MCF 10A (cell line): Measurements from ENCODE around the gene PIK3R5. TPM values are rescaled to one million over a fixed set of nuclear protein-coding genes. Genes with fewer than 3 reads are reported as not detected.

Experiments
- BruUV-seq: library from RNA; stranded (reverse); fragments of 400-500 nt; replicated peaks from 2 replicates; lab custom pipeline; 2021; lab: Mats Ljungman, UMichigan
- CTCF ChIA-PET: fragments of 300-600 bp; sonication (Branson Sonifier 250); formaldehyde crosslinking; extraction: SDS; loops from one replicate; lab custom pipeline; 2021; ENCODE audit warnings: antibody characterized with exemption, inconsistent platforms; lab: Yijun Ruan, JAX
- POLR2A ChIA-PET: fragments of 300-600, 350-650 bp; sonication (Branson Sonifier 250); formaldehyde crosslinking; extraction: SDS; loops from one replicate; lab custom pipeline; 2020; ENCODE audit warnings: antibody characterized with exemption, inconsistent platforms; lab: Yijun Ruan, JAX
- DNase-seq: peaks from one replicate; pipeline ENCODE4 v3.0.0-alpha.2; 2018; ENCODE audit not compliant: unreplicated experiment
- H3K27ac Mint-ChIP-seq: one replicate; pipeline ENCODE4 v1.8.0; 2022; ENCODE audit warnings: mild to moderate bottlenecking, low read depth, mixed read lengths; ENCODE audit not compliant: unreplicated experiment
- H3K27me3 Mint-ChIP-seq: one replicate; pipeline ENCODE4 v1.8.0; 2022; ENCODE audit warnings: mixed read lengths; ENCODE audit not compliant: insufficient read depth, unreplicated experiment
- H3K36me3 Mint-ChIP-seq: one replicate; pipeline ENCODE4 v1.8.0; 2022; ENCODE audit warnings: mild to moderate bottlenecking, moderate library complexity, mixed read lengths; ENCODE audit not compliant: insufficient read depth, unreplicated experiment
- H3K4me1 Mint-ChIP-seq: one replicate; pipeline ENCODE4 v1.8.0; 2022; ENCODE audit warnings: mixed read lengths; ENCODE audit not compliant: insufficient read depth, unreplicated experiment
- H3K4me3 Mint-ChIP-seq: one replicate; pipeline ENCODE4 v1.8.0; 2022; ENCODE audit warnings: mild to moderate bottlenecking, moderate library complexity, mixed read lengths; ENCODE audit not compliant: unreplicated experiment
- H3K9me3 Mint-ChIP-seq: one replicate; pipeline ENCODE4 v1.8.0; 2022; ENCODE audit warnings: mixed read lengths; ENCODE audit not compliant: unreplicated experiment
- intact Hi-C: fragments of 100-400 bp; cut with micrococcal nuclease; formaldehyde crosslinking; loops from 2 replicates; pipeline ENCODE4 v1.14.1; 2022
- total RNA-seq: library from RNA; stranded (reverse); gene quantifications from 2 replicates; pipeline ENCODE4 v1.2.3, GENCODE V29; 2022
- TF ChIP-seq, protein P1 (sequence below): fragments of 200-600 bp; IDR thresholded peaks from one replicate; pipeline ENCODE4 v1.8.0; 2022; ENCODE audit warnings: antibody characterized with exemption, mild to moderate bottlenecking; ENCODE audit not compliant: unreplicated experiment

Gene PIK3R5
- total RNA-seq, 1 experiment from 2014 or later, result not detected

DNA sequence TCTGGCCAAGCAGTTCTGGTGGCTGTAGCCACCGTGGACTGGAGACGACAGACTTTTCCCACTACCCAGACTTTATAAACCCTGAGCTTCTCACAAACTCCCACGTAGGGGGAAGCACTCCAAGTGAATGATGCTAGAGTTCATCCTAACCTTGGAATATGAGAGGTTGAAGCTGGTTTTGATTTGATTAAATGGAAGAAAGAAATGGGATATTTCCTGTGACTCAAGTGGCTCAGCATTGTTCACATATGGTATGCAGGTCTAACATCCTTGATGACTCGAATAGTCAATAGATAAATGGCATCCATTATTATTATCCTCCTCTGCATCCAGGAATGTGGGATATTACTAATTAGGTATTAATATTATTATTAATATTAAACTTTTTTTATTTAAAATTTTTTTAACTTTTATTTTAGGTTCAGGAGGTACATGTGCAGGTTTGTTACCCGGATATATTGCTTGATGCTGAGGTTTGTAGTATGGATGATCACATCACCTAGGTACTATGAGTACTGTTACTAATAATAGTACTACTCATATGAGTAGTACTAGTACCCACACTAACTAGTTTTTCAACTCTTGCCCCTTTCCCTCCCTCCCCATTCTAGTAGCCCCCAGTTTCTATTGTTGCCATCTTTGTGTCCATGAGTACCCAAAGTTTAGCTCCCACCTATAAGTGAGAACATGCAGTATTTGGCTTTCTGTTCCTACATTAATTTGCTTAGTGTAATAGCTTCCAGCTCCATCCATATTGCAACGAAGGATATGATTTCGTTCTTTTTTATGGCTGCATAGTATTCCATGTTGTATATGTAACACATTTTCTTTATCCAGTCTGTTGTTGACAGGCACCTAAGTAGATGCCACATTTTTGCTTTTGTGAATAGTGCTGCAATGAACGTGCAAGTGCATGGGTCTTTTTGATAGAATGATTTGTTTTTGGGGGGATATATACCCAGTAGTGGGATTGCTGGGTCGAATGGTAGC, 121.0 kb downstream of the PIK3R5 start:
- Mint-ChIP-seq H3K4me1 (no peaks in the 10 kb centered on the region), H3K4me3 (no peak overlapping the region), H3K27ac (no peak overlapping the region), H3K9me3 (no peaks in the 10 kb centered on the region), H3K36me3 (no peaks in the 10 kb centered on the region), H3K27me3 (no peaks in the 10 kb centered on the region)
- CTCF ChIA-PET, result interaction anchor here (0.7 to 1.0 kb wide), 2 partner anchors 29 to 678 kb away, joined by 3 read pairs; no protein-coding TSS in a partner anchor
- POLR2A ChIA-PET, result no interaction called here
- DNase-seq, result no peak
- no TSS peak for BruUV-seq
- TF ChIP-seq, protein P1, sequence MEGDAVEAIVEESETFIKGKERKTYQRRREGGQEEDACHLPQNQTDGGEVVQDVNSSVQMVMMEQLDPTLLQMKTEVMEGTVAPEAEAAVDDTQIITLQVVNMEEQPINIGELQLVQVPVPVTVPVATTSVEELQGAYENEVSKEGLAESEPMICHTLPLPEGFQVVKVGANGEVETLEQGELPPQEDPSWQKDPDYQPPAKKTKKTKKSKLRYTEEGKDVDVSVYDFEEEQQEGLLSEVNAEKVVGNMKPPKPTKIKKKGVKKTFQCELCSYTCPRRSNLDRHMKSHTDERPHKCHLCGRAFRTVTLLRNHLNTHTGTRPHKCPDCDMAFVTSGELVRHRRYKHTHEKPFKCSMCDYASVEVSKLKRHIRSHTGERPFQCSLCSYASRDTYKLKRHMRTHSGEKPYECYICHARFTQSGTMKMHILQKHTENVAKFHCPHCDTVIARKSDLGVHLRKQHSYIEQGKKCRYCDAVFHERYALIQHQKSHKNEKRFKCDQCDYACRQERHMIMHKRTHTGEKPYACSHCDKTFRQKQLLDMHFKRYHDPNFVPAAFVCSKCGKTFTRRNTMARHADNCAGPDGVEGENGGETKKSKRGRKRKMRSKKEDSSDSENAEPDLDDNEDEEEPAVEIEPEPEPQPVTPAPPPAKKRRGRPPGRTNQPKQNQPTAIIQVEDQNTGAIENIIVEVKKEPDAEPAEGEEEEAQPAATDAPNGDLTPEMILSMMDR, result no peak
- intact Hi-C loops, result no loop called here

DNA sequence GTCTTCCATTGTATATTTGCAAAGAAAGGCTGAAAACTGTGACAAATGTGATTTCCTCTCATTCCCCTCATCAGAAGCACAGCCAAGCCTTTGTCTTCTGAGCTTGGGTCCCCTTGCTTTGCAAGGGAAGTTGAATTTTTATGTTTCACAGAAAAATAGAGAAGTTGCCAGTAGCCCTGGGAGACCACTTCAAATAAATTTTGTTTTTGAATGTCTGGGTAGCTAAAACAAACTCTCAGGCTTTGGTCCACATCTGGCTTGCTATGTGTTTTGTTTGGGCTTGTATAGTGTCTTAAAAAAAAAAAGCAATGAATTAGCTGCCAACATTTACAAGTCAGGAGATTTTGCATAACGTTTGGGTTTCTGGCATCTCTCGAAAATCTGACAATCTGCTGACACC, 122.2 kb downstream of the PIK3R5 start:
- intact Hi-C loops, result no loop called here
- BruUV-seq, result no TSS peak
- ChIA-PET POLR2A (interaction anchor here (0.6 kb wide), 1 partner anchor 34 kb away, joined by 4 read pairs; no protein-coding TSS in a partner anchor), CTCF (interaction anchor here (1.0 kb wide), 1 partner anchor 679 kb away, joined by 3 read pairs; no protein-coding TSS in a partner anchor)
- Mint-ChIP-seq H3K27me3 (no peaks in the 10 kb centered on the region), H3K4me3 (no peak overlapping the region), H3K9me3 (no peaks in the 10 kb centered on the region), H3K36me3 (no peaks in the 10 kb centered on the region), H3K4me1 (no peaks in the 10 kb centered on the region), H3K27ac (no peak overlapping the region)
- DNase-seq, result no peak
- TF ChIP-seq, protein P1, result no peak

DNA sequence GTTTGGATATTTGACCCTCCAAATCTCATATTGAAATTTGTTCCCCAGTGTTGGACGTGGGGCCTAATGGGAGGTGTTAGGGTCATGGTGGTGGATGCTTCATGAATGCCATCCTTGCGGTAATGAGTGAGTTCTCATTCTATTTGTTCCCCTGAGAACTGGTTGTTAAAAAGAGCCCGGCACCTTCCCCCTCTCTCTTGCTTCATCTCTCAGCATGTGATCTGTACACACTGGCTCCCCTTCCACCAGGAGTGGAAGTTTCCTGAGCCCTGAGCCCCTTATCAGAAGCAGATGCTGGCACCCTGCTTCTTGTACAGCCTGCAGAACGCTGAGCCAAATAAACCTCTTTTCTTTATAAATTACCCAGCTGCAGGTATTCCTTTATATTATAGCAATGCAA, 123.7 kb downstream of the PIK3R5 start:
- CTCF ChIA-PET, result interaction anchor here (0.7 kb wide), 1 partner anchor 267 kb away, joined by 3 read pairs; no protein-coding TSS in a partner anchor
- no peak overlapping the region for H3K4me3 Mint-ChIP-seq
- H3K4me1 Mint-ChIP-seq, result peaks cover 9% of the 10 kb centered on the region
- H3K9me3 Mint-ChIP-seq, result peaks cover 8% of the 10 kb centered on the region
- TF ChIP-seq, protein P1, result no peak
- no peak overlapping the region for H3K27ac Mint-ChIP-seq
- no peak for DNase-seq
- POLR2A ChIA-PET, result no interaction called here
- H3K36me3 Mint-ChIP-seq, result no peaks in the 10 kb centered on the region
- intact Hi-C loops, result no loop called here
- no TSS peak for BruUV-seq
- no peaks in the 10 kb centered on the region for H3K27me3 Mint-ChIP-seq

DNA sequence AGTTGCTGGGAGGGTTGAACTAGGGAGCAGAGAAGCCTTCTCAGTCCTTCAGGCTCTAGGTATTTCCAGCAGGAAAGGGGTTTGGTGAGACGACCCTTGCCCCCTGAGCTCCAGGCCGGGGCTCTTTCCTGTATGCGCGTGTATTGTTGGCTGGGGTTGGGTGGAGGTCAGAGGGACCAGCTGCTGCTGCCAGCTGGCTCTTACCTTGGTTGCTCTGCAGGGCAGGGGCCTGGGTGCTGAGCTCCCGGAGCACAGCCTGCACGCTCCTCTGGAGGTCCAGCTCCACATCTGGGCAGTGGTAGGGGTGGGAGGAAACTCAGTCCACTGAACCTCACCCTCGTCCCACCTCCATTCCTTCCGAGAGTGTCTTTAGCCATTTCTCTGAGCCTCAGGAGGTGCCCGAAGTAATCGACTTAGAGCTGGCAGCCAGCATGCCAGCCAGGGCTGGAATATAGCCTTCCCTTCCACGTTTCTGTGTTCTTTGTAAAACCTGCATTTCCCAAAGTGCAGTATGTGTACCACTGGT, 126.0 kb downstream of the PIK3R5 start:
- H3K27ac Mint-ChIP-seq, result no peak overlapping the region
- H3K4me3 Mint-ChIP-seq, result no peak overlapping the region
- no peaks in the 10 kb centered on the region for H3K27me3 Mint-ChIP-seq
- H3K4me1 Mint-ChIP-seq, result peaks cover 9% of the 10 kb centered on the region
- ChIA-PET CTCF (interaction anchor here (1.0 kb wide), 2 partner anchors 55 to 782 kb away, joined by 3 read pairs; no protein-coding TSS in a partner anchor), POLR2A (no interaction called here)
- intact Hi-C loops, result no loop called here
- no peak for DNase-seq
- no peaks in the 10 kb centered on the region for H3K36me3 Mint-ChIP-seq
- peaks cover 8% of the 10 kb centered on the region for H3K9me3 Mint-ChIP-seq
- BruUV-seq, result no TSS peak
- TF ChIP-seq, protein P1, result no peak
